HEK293 (cell line): ENCODE data around the gene ZBTB8A.

Source experiments
- CTCF ChIA-PET: fragments of 350-600 bp; formaldehyde crosslinking; extraction: SDS; loops from one replicate; lab custom pipeline; 2021; ENCODE audit warnings: antibody characterized with exemption; lab: Yijun Ruan, JAX
- POLR2A ChIA-PET: fragments of 300-600 bp; formaldehyde crosslinking; extraction: SDS; loops from one replicate; lab custom pipeline; 2020; ENCODE audit warnings: antibody characterized with exemption, inconsistent platforms; lab: Yijun Ruan, JAX
- H3K27ac ChIP-seq: fragments of 200-500 bp; sonication (Bioruptor generic); 2 replicates; pipeline ENCODE4 v1.5.1; 2014; ENCODE audit warnings: low read depth, low read length, control low read depth, inconsistent platforms; ENCODE audit errors: extremely low read depth
- H3K36me3 ChIP-seq, 2 experiments: fragments of 200-500 bp in 1 of 2; sonication (Bioruptor generic) in 1 of 2; 1 replicate in 1 of 2; 2 replicates in 1 of 2; pipeline ENCODE4 v1.5.1; 2014 to 2017; ENCODE audit warnings: inconsistent platforms in 2 of 2, low read length in 2 of 2; ENCODE audit not compliant: control insufficient read depth in 2 of 2, insufficient read depth in 1 of 2
- H3K4me1 ChIP-seq: fragments of 200-500 bp; sonication (Bioruptor generic); 2 replicates; pipeline ENCODE4 v1.5.1; 2014; ENCODE audit warnings: mild to moderate bottlenecking, low read length, inconsistent platforms; ENCODE audit not compliant: control insufficient read depth, insufficient read depth
- H3K4me3 ChIP-seq: 2 replicates; pipeline ENCODE4 v1.5.1; 2011; ENCODE audit warnings: low read depth, mild to moderate bottlenecking, control low read depth, low read length, moderate library complexity
- H3K9me3 ChIP-seq: fragments of 200-500 bp; sonication (Bioruptor generic); 2 replicates; pipeline ENCODE4 v1.5.1; 2014; ENCODE audit warnings: low read depth, low read length, inconsistent platforms; ENCODE audit not compliant: control insufficient read depth, insufficient read depth
- GLIS1 ChIP-seq: fragments of 450-650 bp; formaldehyde crosslinking; IDR thresholded peaks from 2 replicates; pipeline ENCODE4 v1.5.1; 2016; ENCODE audit warnings: missing biosample characterization, missing genetic modification characterization
- KLF17 ChIP-seq: fragments of 450-650 bp; formaldehyde crosslinking; IDR thresholded peaks from 2 replicates; pipeline ENCODE4 v1.5.1; 2016; ENCODE audit warnings: missing biosample characterization, missing genetic modification characterization
- MEIS1 ChIP-seq: sonication (generic); formaldehyde crosslinking; IDR thresholded peaks from 2 replicates; pipeline ENCODE4 v1.8.1; 2022; ENCODE audit warnings: missing genetic modification reagents, mild to moderate bottlenecking, borderline replicate concordance
- MYNN ChIP-seq: fragments of 450-650 bp; formaldehyde crosslinking; IDR thresholded peaks from 2 replicates; pipeline ENCODE4 v1.5.1; 2016; ENCODE audit warnings: missing biosample characterization, missing genetic modification characterization, borderline replicate concordance
- PBX3 ChIP-seq: sonication (generic); formaldehyde crosslinking; IDR thresholded peaks from 2 replicates; pipeline ENCODE4 v1.8.1; 2022; ENCODE audit warnings: mild to moderate bottlenecking, moderate library complexity, missing genetic modification reagents
- SP3 ChIP-seq: fragments of 450-650 bp; formaldehyde crosslinking; IDR thresholded peaks from 2 replicates; pipeline ENCODE4 v1.5.1; 2016; ENCODE audit warnings: missing biosample characterization, missing genetic modification characterization
- ZBTB17 ChIP-seq: fragments of 450-650 bp; formaldehyde crosslinking; IDR thresholded peaks from 2 replicates; pipeline ENCODE4 v1.5.1; 2016; ENCODE audit warnings: missing biosample characterization, missing genetic modification characterization
- ZBTB20 ChIP-seq: fragments of 450-650 bp; formaldehyde crosslinking; IDR thresholded peaks from 2 replicates; pipeline ENCODE4 v1.5.1; 2016; ENCODE audit warnings: missing biosample characterization, missing genetic modification characterization
- ZBTB48 ChIP-seq: fragments of 450-650 bp; formaldehyde crosslinking; IDR thresholded peaks from 2 replicates; pipeline ENCODE4 v1.5.1; 2016; ENCODE audit warnings: missing biosample characterization, missing genetic modification characterization
- ZFHX2 ChIP-seq: fragments of 450-650 bp; formaldehyde crosslinking; conservative IDR thresholded peaks from 2 replicates; pipeline ENCODE4 v1.5.1; 2016; ENCODE audit warnings: missing biosample characterization, missing genetic modification characterization
- ZFP69B ChIP-seq: fragments of 450-650 bp; formaldehyde crosslinking; IDR thresholded peaks from 2 replicates; pipeline ENCODE4 v1.5.1; 2016; ENCODE audit warnings: missing biosample characterization, missing genetic modification characterization
- ZNF121 ChIP-seq: fragments of 450-650 bp; formaldehyde crosslinking; IDR thresholded peaks from 2 replicates; pipeline ENCODE4 v1.5.1; 2016; ENCODE audit warnings: missing biosample characterization, missing genetic modification characterization
- ZNF148 ChIP-seq: fragments of 450-650 bp; formaldehyde crosslinking; IDR thresholded peaks from 2 replicates; pipeline ENCODE4 v1.5.0; 2017; ENCODE audit warnings: missing biosample characterization, missing genetic modification characterization, borderline replicate concordance
- ZNF157 ChIP-seq: fragments of 450-650 bp; formaldehyde crosslinking; IDR thresholded peaks from 2 replicates; pipeline ENCODE4 v1.5.1; 2016; ENCODE audit warnings: missing biosample characterization, missing genetic modification characterization
- ZNF16 ChIP-seq: fragments of 450-650 bp; formaldehyde crosslinking; IDR thresholded peaks from 2 replicates; pipeline ENCODE4 v1.5.1; 2016; ENCODE audit warnings: low read depth, missing biosample characterization, missing genetic modification characterization
- ZNF174 ChIP-seq: fragments of 450-650 bp; formaldehyde crosslinking; IDR thresholded peaks from 2 replicates; pipeline ENCODE4 v1.5.0; 2017; ENCODE audit warnings: missing biosample characterization, mild to moderate bottlenecking, missing genetic modification characterization
- ZNF350 ChIP-seq: fragments of 450-650 bp; formaldehyde crosslinking; IDR thresholded peaks from 2 replicates; pipeline ENCODE4 v1.5.0; 2017; ENCODE audit warnings: missing biosample characterization, mild to moderate bottlenecking, missing genetic modification characterization
- ZNF426 ChIP-seq: fragments of 450-650 bp; formaldehyde crosslinking; IDR thresholded peaks from 2 replicates; pipeline ENCODE4 v1.5.1; 2017; ENCODE audit warnings: missing biosample characterization, missing genetic modification characterization, mild to moderate bottlenecking, inconsistent platforms, moderate library complexity
- ZNF501 ChIP-seq: fragments of 450-650 bp; formaldehyde crosslinking; IDR thresholded peaks from 2 replicates; pipeline ENCODE4 v1.5.1; 2016; ENCODE audit warnings: missing biosample characterization, missing genetic modification characterization
- ZNF600 ChIP-seq: fragments of 450-650 bp; formaldehyde crosslinking; IDR thresholded peaks from 2 replicates; pipeline ENCODE4 v1.5.1; 2016; ENCODE audit warnings: missing biosample characterization, missing genetic modification characterization
- ZNF677 ChIP-seq: fragments of 450-650 bp; IDR thresholded peaks from 2 replicates; pipeline ENCODE4 v1.5.0; 2018; ENCODE audit warnings: missing biosample characterization, mild to moderate bottlenecking, missing genetic modification characterization, moderate library complexity
- ZNF692 ChIP-seq: fragments of 450-650 bp; formaldehyde crosslinking; IDR thresholded peaks from 2 replicates; pipeline ENCODE4 v1.5.1; 2016; ENCODE audit warnings: missing biosample characterization, missing genetic modification characterization
- ZNF76 ChIP-seq: fragments of 450-650 bp; formaldehyde crosslinking; IDR thresholded peaks from 2 replicates; pipeline ENCODE4; 2016; ENCODE audit warnings: low read depth, missing biosample characterization, missing genetic modification characterization, borderline replicate concordance
- ZNF785 ChIP-seq: fragments of 450-650 bp; formaldehyde crosslinking; IDR thresholded peaks from 2 replicates; pipeline ENCODE4 v1.5.1; 2016; ENCODE audit warnings: missing biosample characterization, missing genetic modification characterization
- ZNF792 ChIP-seq: fragments of 450-650 bp; formaldehyde crosslinking; IDR thresholded peaks from 2 replicates; pipeline ENCODE4 v1.5.1; 2016; ENCODE audit warnings: missing biosample characterization, missing genetic modification characterization
- ZXDB ChIP-seq: fragments of 450-650 bp; formaldehyde crosslinking; IDR thresholded peaks from 2 replicates; pipeline ENCODE4 v1.5.1; 2016; ENCODE audit warnings: missing biosample characterization, missing genetic modification characterization

The ZBTB8A gene

DNA sequence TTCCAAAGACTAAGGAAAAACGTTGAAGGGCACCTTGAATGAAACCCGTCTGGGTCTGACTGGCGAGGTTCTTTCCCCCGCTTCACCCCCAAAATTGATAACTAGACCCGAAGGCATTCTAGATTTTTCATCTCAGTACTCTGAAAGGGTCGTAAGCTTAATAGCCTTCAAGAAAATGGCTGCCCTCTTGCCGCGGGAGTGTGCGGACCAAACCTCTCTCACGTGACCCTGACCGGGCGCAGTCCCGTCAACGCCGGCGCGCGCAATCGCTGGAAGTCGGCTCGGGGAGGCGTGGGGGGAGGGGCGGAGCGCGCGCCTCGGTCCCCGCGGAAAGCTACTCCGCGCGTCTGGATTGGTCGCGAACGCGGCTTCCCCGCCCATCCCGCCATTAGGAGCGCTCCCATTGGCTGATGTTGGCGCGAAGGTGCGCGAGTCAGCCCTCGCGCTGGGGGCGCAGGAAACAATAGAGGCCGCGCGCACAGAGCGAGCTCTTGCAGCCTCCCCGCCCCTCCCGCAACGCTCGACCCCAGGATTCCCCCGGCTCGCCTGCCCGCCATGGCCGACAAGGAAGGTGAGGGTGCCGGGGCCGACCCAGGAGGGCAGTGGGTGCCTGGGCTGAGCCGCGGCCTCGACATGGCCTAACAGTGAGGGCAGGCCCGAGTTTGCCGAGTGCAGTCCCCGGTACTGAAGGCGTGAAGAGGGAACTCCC, 111.7 kb downstream of the ZBTB8A start, which contains the start of gene RBBP4 (continued):
- TF ChIP-seq PBX3 (CRISPR knock-in tag) (peak; percentile 98), ZBTB17 (tag by site-specific recombination) (peak; percentile 72; the same call in 1 of the 2 replicates), SP3 (peak; percentile 81), ZNF501 (tag by site-specific recombination) (peak; percentile 83), ZNF426 (tag by site-specific recombination) (no peak), ZXDB (peak; percentile 63; the same call in 1 of the 2 replicates), KLF17 (tag by site-specific recombination) (0 out of 2 replicates have a peak, but pooled peaks have one; percentile 45), ZNF792 (tag by site-specific recombination) (0 out of 2 replicates have a peak, but pooled peaks have one; percentile 12), ZNF157 (tag by site-specific recombination) (no peak), GLIS1 (tag by site-specific recombination) (peak; percentile 81)

- POLR2A ChIA-PET = interaction anchor here (0.6 to 2.1 kb wide), 22 partner anchors 8 to 313 kb away, joined by 3 to 9 read pairs (median 4); partner anchors contain the start of genes BSDC1, RNF19B and SYNC
- H3K27ac ChIP-seq = peak overlapping the region; percentile 86
- no peaks in the 10 kb centered on the region for H3K9me3 ChIP-seq
- H3K4me3 ChIP-seq = peak overlapping the region; percentile 94
- H3K36me3 ChIP-seq = peaks cover 27 to 54% of the 10 kb centered on the region in 2 experiments; a peak in 2 of 3 replicates
- CTCF ChIA-PET = interaction anchor here (0.5 to 1.2 kb wide), 3 partner anchors 121 to 818 kb away, joined by 3 read pairs; no protein-coding TSS in a partner anchor
- H3K4me1 ChIP-seq = no peaks in the 10 kb centered on the region
- no peak for TF ChIP-seq MYNN (tag by site-specific recombination)
- TF ChIP-seq MEIS1 (CRISPR knock-in tag) = no peak
- TF ChIP-seq ZFHX2 (tag by site-specific recombination) = no peak
- TF ChIP-seq ZNF785 (tag by site-specific recombination) = peak; percentile 11; the same call in 1 of the 2 replicates
- no peak for TF ChIP-seq ZNF174 (tag by site-specific recombination)
- peak; percentile 54 for TF ChIP-seq ZBTB17 (tag by site-specific recombination)
- TF ChIP-seq ZBTB20 (tag by site-specific recombination) = peak; percentile 80
- peak; percentile 83 for TF ChIP-seq ZNF692 (tag by site-specific recombination)
- no peak for TF ChIP-seq ZNF350 (tag by site-specific recombination)
- TF ChIP-seq ZNF600 (tag by site-specific recombination) = peak; percentile 49; the same call in 1 of the 2 replicates
- TF ChIP-seq ZNF76 = 0 out of 2 replicates have a peak, but pooled peaks have one; percentile 1
- no peak for TF ChIP-seq ZNF16 (tag by site-specific recombination)
- TF ChIP-seq ZFP69B (tag by site-specific recombination) = 0 out of 2 replicates have a peak, but pooled peaks have one; percentile 51
- TF ChIP-seq ZNF677 (tag by site-specific recombination) = 0 out of 2 replicates have a peak, but pooled peaks have one; percentile 5
- peak; percentile 63; the same call in 1 of the 2 replicates for TF ChIP-seq ZBTB48 (tag by site-specific recombination)
- TF ChIP-seq ZNF148 (tag by site-specific recombination) = no peak
- TF ChIP-seq ZNF121 (tag by site-specific recombination) = 0 out of 2 replicates have a peak, but pooled peaks have one; percentile 58
These were observed 112.3 kb downstream of the ZBTB8A start for GRCh38 chr1:32651461-32652073.
